HepG2 (cell line): ENCODE data around the gene STUB1. TPM values are rescaled to one million over a fixed set of nuclear protein-coding genes. Genes with fewer than 3 reads are reported as not detected.
A peak's percentile ranks its signal among the peaks of the same experiment; 100 is the strongest.

ENCODE experiments used
- AGO1 ChIP-seq: fragments of 200-400 bp; formaldehyde crosslinking; IDR thresholded peaks from 2 replicates; pipeline ENCODE4 v1.6.1; 2017; ENCODE audit warnings: mild to moderate bottlenecking, low read depth, low read length, moderate library complexity; ENCODE audit not compliant: poor library complexity, severe bottlenecking
- ELF1 ChIP-seq: sonication (generic); formaldehyde crosslinking; IDR thresholded peaks from 2 replicates; pipeline ENCODE4 v1.4.0; 2020; ENCODE audit warnings: missing genetic modification reagents
- GABPA ChIP-seq, 2 experiments: IDR thresholded peaks; 2 replicates each; pipeline ENCODE4 v1.6.1; 2011 to 2016; ENCODE audit warnings: low read depth in 2 of 2, low read length in 1 of 2, missing biosample characterization in 1 of 2, missing genetic modification characterization in 1 of 2
- JUNB ChIP-seq: sonication (generic); formaldehyde crosslinking; IDR thresholded peaks from 2 replicates; pipeline ENCODE4 v1.8.0; 2022; ENCODE audit warnings: missing genetic modification reagents, mild to moderate bottlenecking, borderline replicate concordance
- KDM5A ChIP-seq: fragments of 200-600 bp; sonication (generic); IDR thresholded peaks from 2 replicates; pipeline ENCODE4 v1.7.0; 2018; ENCODE audit warnings: antibody characterized with exemption, mild to moderate bottlenecking, low read length, borderline replicate concordance
- MAFK ChIP-seq, 2 experiments: IDR thresholded peaks in 1 of 2; conservative IDR thresholded peaks in 1 of 2; 2 replicates each; pipeline ENCODE4 v1.6.1; 2011; ENCODE audit warnings: improper control_type of control experiment in 2 of 2, low read length in 2 of 2
- MBNL3 ChIP-seq: fragments of 250-450 bp; sonication (Bioruptor Pico); conservative IDR thresholded peaks from 2 replicates; pipeline ENCODE4 v1.8.0; 2022; ENCODE audit warnings: mild to moderate bottlenecking, inconsistent platforms
- NCOA1 ChIP-seq: sonication (generic); formaldehyde crosslinking; IDR thresholded peaks from 2 replicates; pipeline ENCODE4 v1.9.0; 2021; ENCODE audit warnings: missing genetic modification reagents
- NFE2L1 ChIP-seq: sonication (generic); formaldehyde crosslinking; IDR thresholded peaks from 2 replicates; pipeline ENCODE4 v1.4.0; 2020; ENCODE audit warnings: missing genetic modification reagents, mild to moderate bottlenecking, borderline replicate concordance
- ONECUT2 ChIP-seq: sonication (generic); formaldehyde crosslinking; IDR thresholded peaks from 2 replicates; pipeline ENCODE4 v1.4.0; 2020; ENCODE audit warnings: missing genetic modification reagents
- RERE ChIP-seq: IDR thresholded peaks from 2 replicates; pipeline ENCODE4 v1.6.1; 2016; ENCODE audit warnings: low read depth, missing genetic modification reagents, missing compliant biosample characterization
- SAP130 ChIP-seq: IDR thresholded peaks from 2 replicates; pipeline ENCODE4 v1.6.1; 2016; ENCODE audit warnings: low read depth
- SMARCE1 ChIP-seq: fragments of 450-650 bp; IDR thresholded peaks from 2 replicates; pipeline ENCODE4 v1.6.1; 2017; ENCODE audit warnings: borderline replicate concordance
- ZNF230 ChIP-seq: sonication (generic); formaldehyde crosslinking; IDR thresholded peaks from 2 replicates; pipeline ENCODE4 v1.4.0; 2020; ENCODE audit warnings: mild to moderate bottlenecking, missing genetic modification reagents
- ZNF256 ChIP-seq: sonication (generic); formaldehyde crosslinking; conservative IDR thresholded peaks from 2 replicates; pipeline ENCODE4 v1.4.0; 2020; ENCODE audit warnings: missing genetic modification reagents
- ZNF274 ChIP-seq: sonication (generic); formaldehyde crosslinking; IDR thresholded peaks from 2 replicates; pipeline ENCODE4 v1.5.1; 2020; ENCODE audit warnings: mild to moderate bottlenecking, missing genetic modification reagents
- ZNF331 ChIP-seq: sonication (generic); formaldehyde crosslinking; IDR thresholded peaks from 2 replicates; pipeline ENCODE4 v1.4.0; 2020; ENCODE audit warnings: missing genetic modification reagents
- ZNF569 ChIP-seq: sonication (generic); formaldehyde crosslinking; IDR thresholded peaks from 2 replicates; pipeline ENCODE4 v1.5.0; 2020; ENCODE audit warnings: mild to moderate bottlenecking, missing genetic modification reagents, moderate library complexity, borderline replicate concordance
- ZNF619 ChIP-seq: sonication (generic); formaldehyde crosslinking; IDR thresholded peaks from 2 replicates; pipeline ENCODE4 v1.4.0; 2020; ENCODE audit warnings: mild to moderate bottlenecking, missing genetic modification reagents
- ZNF746 ChIP-seq: sonication (generic); formaldehyde crosslinking; IDR thresholded peaks from 2 replicates; pipeline ENCODE4 v1.8.0; 2022; ENCODE audit warnings: mild to moderate bottlenecking, missing genetic modification reagents
- ZNF761 ChIP-seq: sonication (generic); formaldehyde crosslinking; conservative IDR thresholded peaks from 2 replicates; pipeline ENCODE4 v1.4.0; 2020; ENCODE audit warnings: mild to moderate bottlenecking, missing genetic modification reagents
- ZSCAN29 ChIP-seq: sonication (generic); formaldehyde crosslinking; conservative IDR thresholded peaks from 2 replicates; pipeline ENCODE4 v1.4.0; 2020; ENCODE audit warnings: mild to moderate bottlenecking, missing genetic modification reagents
- polyA plus RNA-seq, 8 experiments: library from polyadenylated mRNA; depleted of rRNA in 3 of 8; stranded (reverse) in 7 of 8; unstranded in 1 of 8; fragments of >200 nt; fragmentation: Illumina TruSeq in 4 of 8; extraction: Trizol in 4 of 8; gene quantifications; 2 replicates each; pipeline versions ENCODE4 v1.2.1 to v1.2.3, GENCODE V29; 2011 to 2016; ENCODE audit warnings: low read depth in 4 of 8, missing spikeins in 1 of 8, mixed read lengths in 1 of 8; ENCODE audit not compliant: insufficient read depth in 1 of 8
- total RNA-seq, 5 experiments: library from RNA; depleted of rRNA; stranded (reverse); fragments of >200 nt; fragmentation: Illumina TruSeq; extraction: Trizol; gene quantifications; 2 replicates each; pipeline ENCODE4 v1.2.3, GENCODE V29; 2016; ENCODE audit warnings: low read depth in 1 of 5
- TF ChIP-seq, protein P1 (sequence below): sonication (generic); formaldehyde crosslinking; conservative IDR thresholded peaks from 2 replicates; pipeline ENCODE4 v1.8.0; 2022; ENCODE audit warnings: low read depth, missing genetic modification reagents
- TF ChIP-seq, protein P2 (sequence below): IDR thresholded peaks from 2 replicates; pipeline ENCODE4 v1.6.1; 2016

The STUB1 gene
- total and polyA plus RNA-seq, 2 of the 13 experiments (the other 11 are each of a cell fraction or from before 2014, with no cell fraction given) = 52.9 to 78.2 TPM

- TF ChIP-seq SMARCE1 (no peak), AGO1 (peak; percentile 94), KDM5A (no peak), ELF1 (no peak), ZNF619 (CRISPR knock-in tag) (no peak), NCOA1 (CRISPR knock-in tag) (no peak), RERE (CRISPR knock-in tag) (no peak), ZNF761 (CRISPR knock-in tag) (no peak; the same call in 1 of the 2 replicates), MBNL3 (no peak), ZNF274 (no peak), NFE2L1 (CRISPR knock-in tag) (no peak), SAP130 (CRISPR knock-in tag) (peak; percentile 58; the same call in 1 of the 2 replicates), ZNF230 (CRISPR knock-in tag) (no peak), ZNF569 (CRISPR knock-in tag) (no peak), ZSCAN29 (peak; percentile 61; the same call in 1 of the 2 replicates), ZNF331 (no peak), ZNF256 (no peak), ZNF746 (CRISPR knock-in tag) (peak; percentile 81), JUNB (CRISPR knock-in tag) (no peak), MAFK (conservative IDR thresholded peaks at IDR 0.05 in 1 of 2, IDR thresholded peaks at IDR 0.05 in 1 of 2; ENCODE audit: low read length in 2 of 2) (no peak), ONECUT2 (CRISPR knock-in tag) (no peak), GABPA (IDR thresholded peaks at IDR 0.05; ENCODE audit: low read depth, low read length) (no peak), GABPA (CRISPR knock-in tag; IDR thresholded peaks at IDR 0.05; ENCODE audit: low read depth) (no peak)
- TF ChIP-seq, protein P1, sequence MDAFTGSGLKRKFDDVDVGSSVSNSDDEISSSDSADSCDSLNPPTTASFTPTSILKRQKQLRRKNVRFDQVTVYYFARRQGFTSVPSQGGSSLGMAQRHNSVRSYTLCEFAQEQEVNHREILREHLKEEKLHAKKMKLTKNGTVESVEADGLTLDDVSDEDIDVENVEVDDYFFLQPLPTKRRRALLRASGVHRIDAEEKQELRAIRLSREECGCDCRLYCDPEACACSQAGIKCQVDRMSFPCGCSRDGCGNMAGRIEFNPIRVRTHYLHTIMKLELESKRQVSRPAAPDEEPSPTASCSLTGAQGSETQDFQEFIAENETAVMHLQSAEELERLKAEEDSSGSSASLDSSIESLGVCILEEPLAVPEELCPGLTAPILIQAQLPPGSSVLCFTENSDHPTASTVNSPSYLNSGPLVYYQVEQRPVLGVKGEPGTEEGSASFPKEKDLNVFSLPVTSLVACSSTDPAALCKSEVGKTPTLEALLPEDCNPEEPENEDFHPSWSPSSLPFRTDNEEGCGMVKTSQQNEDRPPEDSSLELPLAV = no peak
- TF ChIP-seq, protein P2, sequence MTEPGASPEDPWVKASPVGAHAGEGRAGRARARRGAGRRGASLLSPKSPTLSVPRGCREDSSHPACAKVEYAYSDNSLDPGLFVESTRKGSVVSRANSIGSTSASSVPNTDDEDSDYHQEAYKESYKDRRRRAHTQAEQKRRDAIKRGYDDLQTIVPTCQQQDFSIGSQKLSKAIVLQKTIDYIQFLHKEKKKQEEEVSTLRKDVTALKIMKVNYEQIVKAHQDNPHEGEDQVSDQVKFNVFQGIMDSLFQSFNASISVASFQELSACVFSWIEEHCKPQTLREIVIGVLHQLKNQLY (CRISPR knock-in tag) = no peak
Measured at GRCh38 chr16:630815-631405, 49.3 kb upstream of the STUB1 start, which contains the start of gene WFIKKN1 (continued).
